GM18909 (cell line): ENCODE data around the gene SLC9C1.
"Not testable (repeated sequence)": the region's sequence is repeated elsewhere in the genome, so short reads cannot be mapped to it uniquely, and the experiment has no call there.

Experiments
- ATAC-seq: cut with Tn5 transposase; IDR thresholded peaks from one replicate; pipeline ENCODE4 v1.9.1; 2021; ENCODE audit warnings: mild to moderate bottlenecking; ENCODE audit not compliant: unreplicated experiment, poor library complexity

Gene SLC9C1

DNA sequence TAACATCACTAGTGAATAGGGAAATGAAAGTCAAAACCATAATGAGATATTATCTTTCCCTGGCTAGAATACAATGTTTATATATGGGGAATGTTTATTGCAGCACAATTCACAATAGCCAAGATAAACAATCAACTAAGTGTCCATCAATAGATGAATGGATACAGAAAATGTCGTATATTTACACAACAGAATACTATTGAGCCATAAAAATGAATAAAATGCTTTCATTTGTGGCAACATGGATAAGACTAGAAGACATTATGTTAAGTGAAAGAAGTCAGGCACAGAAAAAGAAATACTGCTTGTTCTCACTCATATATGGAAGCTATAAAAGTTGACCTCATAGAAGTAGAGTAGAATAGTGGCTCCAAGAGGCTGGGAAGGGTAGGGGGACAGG lies 65.2 kb downstream of the SLC9C1 start:
- ATAC-seq = no peak

DNA sequence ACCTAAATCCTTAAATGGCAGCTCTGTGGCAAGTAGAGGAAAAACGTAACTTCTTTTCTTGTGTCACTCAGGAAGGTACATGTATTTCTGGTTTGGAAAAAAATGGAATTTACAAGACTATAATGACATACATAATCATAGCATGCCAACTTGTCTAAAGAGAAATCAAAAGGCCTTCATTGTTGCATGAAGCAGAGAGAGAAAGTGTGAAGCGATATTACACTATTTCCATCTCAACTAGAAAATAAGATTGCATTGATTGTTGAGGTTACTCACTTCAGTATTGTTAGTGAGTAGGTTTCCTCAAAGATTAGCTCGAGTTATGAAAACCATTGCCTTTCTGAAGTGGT lies 93.7 kb downstream of the SLC9C1 start:
- ATAC-seq = no peak

DNA sequence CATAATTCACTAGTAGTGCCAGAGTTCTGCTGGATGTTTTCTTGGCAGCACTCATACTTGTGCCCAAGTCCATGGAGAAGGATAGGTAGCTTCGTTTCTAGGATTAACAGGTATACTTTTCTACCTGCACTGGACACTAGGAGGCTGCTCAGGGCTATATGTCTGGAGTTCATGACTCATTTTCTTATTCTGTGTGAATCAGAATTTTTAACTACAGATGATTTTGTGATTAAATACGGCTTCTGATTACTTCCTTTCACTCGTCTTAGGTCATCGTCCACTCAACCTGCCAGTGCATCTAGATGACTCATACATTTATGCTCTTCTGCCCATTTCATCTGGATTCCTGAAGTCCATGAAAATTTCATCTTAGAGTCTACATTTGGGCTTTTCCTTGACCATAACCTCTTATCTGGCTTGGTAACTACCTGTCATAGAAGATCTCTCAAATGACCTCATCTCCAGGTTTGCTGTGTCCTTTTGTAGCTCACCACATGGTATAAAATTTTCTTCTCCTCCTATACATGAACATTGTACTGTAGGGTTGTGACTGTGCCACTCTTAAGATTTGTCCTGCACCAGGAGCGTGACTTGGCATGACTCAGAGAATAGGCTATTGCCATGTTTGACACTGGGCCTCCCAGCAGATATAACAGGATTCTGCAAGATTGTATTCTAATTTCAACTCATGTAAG lies 94.2 kb downstream of the SLC9C1 start:
- no peak for ATAC-seq

DNA sequence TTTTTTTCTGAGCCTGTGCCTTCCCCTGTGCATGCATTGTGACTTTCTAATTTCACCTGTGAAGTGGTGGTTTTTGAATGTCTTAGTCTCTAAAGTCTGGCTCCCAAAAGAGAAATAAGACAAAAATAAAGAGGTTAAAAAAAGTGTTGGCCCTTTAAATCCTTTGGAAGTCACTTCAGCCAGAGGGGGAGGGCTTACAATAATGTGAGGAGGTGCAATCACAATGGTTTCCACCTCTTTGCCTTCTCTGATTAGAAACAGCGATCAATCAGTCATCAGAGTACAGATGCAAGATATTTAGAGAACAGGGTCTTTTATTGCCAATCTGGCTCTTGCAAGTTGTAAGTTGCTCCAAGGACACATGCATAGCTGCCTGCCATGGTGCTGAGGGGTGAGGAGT lies 96.9 kb downstream of the SLC9C1 start:
- ATAC-seq = no peak

DNA sequence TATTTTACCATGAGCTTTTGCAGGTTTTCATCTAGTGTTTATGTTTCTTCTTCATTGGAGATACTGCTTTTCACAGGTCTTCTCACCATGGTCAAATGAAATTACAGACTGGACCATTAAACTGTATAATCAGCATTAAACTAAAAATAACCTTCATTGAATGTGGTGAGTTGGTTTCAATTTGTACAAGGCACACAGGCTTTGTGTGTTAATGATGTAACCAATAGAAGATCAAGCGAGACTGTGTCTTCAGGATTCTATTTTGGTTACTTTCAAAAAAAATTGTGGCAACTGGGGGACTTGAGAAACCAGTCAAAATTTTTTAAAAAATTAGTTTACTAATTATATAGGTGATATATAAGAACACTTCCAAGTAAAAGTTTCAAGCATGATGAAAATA lies 106.7 kb downstream of the SLC9C1 start:
- ATAC-seq = no peak

DNA sequence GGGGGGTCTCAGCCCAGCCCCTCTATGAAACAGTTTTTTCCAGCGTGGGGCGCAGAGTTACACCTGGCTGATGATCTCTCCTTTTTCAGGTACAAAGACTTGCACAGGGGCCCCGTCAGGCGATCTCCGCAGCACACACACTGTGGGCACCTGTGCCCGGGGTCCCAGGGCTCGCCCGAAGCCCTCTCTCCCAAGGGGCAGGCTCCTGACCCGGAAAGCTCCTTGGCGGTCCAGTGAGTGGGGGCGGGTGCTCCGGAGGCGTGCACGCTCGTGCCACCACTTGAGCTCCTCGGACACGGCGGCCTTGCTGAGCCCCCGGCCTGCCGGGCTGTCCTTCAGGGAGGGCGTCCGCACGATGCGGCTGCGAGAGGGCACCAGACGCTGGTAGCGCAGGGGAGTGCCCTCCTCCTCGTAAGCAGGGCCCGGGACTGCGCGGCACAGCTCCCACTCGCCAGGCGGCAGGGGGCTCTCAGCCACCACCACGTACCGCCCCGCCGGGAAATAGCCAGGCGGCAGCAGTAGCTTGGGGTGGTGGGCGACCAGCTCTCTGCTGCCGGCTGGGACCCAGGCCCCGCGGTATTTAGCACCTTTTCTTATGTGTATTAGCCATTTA lies 108.5 kb downstream of the SLC9C1 start:
- ATAC-seq = not testable (repeated sequence)

DNA sequence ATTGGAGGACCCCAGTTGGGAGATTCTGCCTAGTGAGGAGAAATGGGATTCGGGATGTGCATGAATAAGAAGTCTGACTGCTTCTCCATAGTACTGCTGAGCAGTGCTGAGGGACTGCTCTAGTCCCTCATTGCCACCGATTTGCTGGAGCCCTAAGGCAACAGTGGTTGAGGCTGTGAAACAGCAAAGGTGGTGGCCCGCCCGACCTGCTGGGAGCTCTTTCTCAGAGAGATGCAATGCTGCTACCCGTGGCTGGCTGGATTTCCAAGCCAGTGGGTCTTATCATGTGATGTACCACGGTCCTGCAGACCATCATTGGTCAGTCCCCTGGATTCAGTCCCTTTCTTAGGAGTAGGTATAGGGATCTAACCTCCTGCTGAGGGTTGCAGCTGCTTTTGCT lies 118.4 kb downstream of the SLC9C1 start:
- no peak for ATAC-seq

DNA sequence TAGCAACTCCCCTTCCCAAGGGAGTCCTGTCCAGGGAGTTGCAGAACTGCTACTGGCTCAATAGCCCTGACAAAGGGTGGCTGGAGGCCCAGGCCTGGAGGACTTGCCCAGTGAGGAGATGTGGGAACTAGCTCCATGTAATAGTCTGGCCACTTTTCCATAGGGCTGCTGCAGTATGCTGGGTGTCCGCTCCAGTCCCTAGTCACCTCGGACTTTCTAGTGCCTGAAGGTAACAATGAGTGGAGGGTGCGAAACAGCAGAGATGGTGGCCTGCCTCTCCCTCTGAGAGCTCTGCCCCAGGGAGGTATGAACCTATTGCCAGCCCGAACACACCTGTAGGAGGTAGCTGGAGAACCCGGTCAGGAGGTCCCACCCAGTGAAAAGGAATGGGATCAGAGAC lies 119.0 kb downstream of the SLC9C1 start:
- no peak for ATAC-seq

DNA sequence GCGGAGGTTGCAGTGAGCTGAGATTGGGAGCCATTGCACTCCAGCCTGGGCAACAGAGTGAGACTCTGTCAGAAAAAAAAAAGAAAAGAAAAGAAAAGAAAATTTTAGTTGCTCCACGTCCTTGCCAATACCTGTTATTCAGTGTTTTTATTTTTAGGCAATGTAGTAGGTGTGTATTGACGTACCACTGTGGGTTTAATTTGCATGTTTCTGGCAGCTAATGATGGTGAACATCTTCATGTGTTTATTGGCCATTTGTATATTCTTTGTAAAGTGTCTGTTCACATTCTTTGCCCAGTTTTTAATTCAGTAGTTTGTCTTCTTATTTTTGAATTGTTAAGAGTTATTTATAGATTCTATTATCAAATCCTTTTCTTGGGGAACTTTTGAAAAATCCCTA lies 122.9 kb downstream of the SLC9C1 start:
- no peak for ATAC-seq

DNA sequence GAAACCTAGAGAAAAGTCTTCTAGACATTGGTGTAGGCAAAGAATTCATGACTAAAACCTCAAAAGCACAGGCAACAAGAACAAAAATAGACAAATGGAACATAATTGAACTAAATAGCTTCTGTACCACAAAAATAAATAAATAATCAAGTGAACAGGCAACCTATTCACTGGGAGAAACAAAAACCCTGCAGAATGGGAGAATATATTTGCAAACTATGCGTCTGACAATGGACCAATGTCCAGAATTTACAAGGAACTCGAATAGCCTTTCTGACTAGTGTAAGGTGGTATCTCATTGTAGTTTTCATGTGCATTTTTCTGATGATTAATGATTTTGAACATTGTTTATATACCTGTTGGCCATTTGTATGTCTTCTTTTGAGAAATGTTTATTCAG lies 124.0 kb downstream of the SLC9C1 start:
- ATAC-seq = no peak

DNA sequence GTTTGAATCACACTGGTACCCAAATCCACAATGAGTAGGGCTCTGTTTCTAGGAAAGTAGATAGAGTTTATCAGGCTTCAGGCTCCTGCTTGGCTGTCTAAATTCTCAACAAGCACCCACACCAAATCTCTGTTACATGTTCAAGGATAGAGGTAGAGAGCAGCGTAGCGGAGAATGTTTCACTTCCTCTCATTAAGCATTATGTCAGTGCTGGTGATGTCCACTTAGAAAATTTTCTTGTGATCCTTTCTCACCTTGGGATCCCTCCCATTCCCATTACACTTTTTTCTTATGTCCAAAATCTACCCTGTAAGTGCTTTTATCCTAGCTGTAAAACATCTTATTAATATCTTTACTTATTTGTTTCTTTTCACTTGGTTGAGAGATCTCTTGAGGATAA lies 126.3 kb downstream of the SLC9C1 start:
- ATAC-seq = peak; percentile 63

DNA sequence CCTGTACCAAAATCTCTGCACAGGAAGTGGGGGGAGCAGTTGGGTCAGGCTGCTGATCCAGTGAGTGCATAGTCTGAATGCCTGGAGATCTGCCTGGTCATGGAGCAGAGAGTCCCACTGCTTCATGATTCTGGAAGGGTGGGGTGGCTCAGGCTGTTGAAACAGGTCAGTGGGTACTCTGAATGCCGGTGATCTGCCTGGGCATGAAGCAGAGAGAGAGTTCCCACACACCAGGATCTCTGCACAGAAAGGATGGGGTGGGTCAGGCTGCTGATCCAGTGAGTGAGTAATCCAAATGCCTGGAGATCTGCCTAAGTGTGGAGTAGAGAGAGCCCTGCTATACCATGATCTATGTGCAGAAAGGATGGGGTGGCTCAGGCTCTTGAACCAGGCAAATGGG lies 144.9 kb downstream of the SLC9C1 start:
- ATAC-seq = no peak

DNA sequence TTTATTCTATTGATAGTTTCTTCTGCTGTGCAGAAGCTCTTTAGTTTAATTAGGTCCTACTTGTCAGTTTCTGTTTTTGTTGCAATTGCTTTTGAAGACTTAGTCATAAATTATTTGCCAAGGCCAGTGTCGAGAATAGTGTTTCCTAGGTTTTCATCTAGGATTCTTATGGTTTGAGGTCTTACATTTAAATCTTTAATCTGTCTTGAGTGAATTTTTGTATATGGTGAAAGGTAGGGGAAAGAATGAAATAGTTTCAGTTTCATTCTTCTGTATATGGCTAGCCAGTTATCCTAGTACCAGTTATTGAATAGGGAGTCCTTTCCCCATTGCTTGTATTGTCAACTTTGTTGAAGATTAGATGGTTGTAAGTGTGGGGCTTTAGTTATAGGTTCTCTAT lies 150.3 kb downstream of the SLC9C1 start:
- no peak for ATAC-seq

DNA sequence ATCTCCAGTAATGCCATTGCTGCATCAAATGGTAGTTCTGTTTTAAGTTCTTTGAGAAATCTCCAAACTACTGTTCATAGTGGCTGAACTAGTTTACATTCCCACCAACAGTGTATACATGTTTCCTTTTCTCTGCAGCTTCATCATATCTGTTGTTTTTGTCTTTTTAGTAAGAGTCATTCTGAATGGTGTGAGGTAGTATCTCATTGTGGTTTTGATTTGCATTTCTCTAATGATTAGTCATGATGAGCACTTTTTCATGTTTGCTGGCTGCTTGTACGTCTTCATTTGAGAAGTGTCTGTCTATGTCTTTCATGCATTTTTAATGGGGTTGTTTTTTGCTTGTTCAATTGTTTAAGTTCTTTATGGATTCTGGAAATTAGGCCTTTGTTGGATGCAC lies 150.8 kb downstream of the SLC9C1 start:
- ATAC-seq = peak; percentile 62

DNA sequence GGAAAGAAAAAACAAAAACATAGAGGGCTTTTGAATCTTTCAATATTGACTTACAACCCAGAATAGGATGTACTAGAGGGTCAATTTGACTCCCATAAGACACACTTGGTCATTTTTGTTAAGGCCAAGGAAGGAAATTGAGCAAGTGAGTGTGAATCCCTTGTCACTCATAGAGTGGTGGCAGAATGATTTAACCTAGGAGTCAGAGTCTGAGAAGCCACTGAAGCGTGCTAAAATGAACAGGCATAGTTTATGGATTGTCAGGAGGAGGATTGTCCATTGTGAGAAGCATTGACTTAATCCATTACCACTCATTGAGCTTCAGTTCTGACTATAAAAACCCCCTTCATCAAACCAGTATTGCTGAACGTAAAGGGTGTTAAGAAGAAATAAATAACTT lies 152.7 kb downstream of the SLC9C1 start:
- no peak for ATAC-seq

DNA sequence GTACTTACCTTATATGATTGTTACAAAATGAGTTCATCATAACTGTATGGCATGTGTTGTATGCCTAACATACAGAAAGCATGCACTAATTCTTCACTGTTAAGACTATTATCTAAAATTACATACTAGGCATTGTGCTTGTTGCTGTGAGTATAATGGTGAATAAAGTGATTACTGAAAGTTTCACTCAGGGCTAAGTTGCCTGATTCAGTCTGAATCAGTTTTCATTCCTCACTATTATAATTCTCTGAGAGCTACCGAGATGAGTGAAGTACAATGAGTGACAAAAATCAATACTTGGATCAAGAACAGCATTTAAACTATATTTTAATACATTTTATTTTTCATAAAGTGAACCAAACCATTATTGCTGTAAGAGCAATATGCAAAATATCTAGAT lies 153.4 kb downstream of the SLC9C1 start:
- no peak for ATAC-seq

DNA sequence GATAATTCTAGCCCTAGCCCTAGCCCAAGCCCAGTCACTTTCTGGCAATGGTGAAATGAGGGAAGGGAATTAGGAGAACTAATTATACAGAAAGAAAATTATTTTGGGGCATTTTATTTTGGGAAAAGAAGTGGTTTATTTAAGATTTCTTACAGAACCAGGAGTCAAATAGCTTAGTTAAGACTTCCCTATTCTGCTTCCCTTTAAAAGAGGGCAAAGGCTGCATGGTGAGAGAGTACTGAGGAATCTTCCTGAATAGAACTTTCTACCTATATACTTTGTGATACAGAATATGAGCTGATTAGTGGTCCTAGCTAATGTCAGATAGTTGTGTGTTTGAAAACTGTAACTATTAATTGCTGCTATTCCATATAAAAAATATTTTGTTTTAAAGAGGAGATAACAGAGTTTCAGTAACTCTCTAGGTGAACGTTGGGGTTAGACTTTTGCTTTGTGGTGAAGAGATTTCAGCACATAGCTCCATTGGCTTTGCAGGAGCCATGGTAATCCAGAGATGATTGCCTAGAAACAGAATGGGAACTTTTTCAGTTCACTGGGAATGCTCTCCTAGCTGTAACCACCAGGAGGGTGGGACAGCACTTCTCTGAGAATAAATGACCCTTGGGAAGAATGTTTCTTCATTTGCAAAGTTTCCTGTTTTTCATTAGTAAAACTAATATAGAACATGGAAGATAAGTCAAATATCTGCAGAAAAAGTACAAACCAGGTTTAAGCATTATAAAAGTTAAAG lies 155.6 kb downstream of the SLC9C1 start:
- ATAC-seq = no peak

DNA sequence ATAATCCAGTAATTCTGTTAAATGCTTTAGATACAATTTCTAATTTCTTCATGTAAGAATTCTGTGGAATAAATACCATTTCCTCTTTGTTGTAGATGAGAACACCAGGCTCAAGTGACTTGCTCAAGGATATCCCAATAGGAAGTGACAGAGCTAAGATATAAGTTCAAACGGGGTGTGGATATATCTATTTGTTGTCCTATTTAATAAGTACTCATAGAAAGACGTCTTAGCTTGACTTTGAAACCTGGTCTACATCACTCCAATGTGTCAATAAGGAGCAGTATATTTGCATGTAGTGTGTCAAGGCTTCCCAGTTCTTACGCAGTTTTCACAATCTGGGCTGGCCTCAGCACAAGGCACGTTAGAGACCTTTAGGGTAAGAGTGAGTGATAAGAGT lies 156.2 kb downstream of the SLC9C1 start:
- no peak for ATAC-seq

DNA sequence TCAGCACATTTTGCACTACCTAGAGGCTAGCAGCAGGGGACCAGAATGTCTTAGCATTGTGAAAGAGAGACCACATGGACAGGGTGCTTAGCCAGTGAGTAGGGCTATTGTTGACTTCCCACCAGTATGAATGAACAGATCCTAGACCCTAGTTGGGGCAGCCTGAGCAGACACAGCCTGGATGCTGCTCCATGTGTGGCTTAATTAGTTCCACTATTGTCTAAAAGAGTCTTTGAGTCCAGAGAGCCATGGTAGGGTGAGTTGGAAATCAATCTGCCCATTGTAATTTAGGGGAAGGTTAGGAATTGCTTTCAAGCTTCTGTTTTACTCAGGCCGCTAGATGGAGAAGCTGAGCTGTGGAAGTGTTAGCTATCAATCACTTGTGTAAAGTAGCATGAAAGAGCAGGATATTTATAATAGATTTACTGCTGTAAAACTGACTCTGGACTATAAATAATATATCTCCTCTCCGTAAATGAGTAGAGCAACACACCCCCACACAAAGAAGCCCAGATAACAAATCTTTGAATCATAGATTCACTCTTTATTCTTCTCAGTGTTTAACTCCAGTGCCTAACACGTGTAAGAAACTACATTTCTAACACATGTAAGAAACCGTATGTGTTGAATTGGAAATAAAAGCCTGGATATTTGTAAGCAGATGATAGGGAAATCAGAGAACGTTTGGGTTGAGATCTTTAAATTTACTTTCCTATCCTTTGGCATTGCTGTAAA lies 156.9 kb downstream of the SLC9C1 start:
- peak; percentile 31 for ATAC-seq

DNA sequence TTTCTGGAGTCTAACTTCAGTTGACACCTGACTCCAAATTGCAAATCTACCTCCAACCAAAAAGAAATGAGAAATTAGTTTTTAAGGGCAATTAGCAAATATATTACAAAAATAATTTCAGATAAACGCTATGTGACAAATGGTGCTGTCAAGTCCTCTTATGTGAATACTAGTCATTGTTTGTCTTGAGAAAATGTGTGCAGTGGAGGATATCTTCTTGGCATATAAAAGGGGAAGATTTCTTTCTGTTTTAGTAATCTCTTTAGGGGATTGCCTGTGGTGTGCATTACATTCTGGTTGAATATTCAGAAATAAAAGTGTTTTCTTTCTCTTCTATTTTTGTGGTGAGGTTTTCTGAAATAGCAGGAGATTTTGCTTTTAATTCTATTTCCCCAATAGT lies 158.0 kb downstream of the SLC9C1 start:
- no peak for ATAC-seq
